HG03095 (cell line): ENCODE data around the gene MAD2L2.
A peak's percentile ranks its signal among the peaks of the same experiment; 100 is the strongest.

Experiments
- ATAC-seq: cut with Tn5 transposase; IDR thresholded peaks from one replicate; pipeline ENCODE4 v1.9.1; 2021; ENCODE audit warnings: moderate library complexity; ENCODE audit not compliant: unreplicated experiment

The MAD2L2 gene

GRCh38 chr1:11684070-11684469 lies 3.1 kb upstream of the MAD2L2 start:
- no peak for ATAC-seq

GRCh38 chr1:11682799-11683198 lies 1.9 kb upstream of the MAD2L2 start:
- ATAC-seq, result no peak

GRCh38 chr1:11682287-11682771 lies 1.4 kb upstream of the MAD2L2 start:
- ATAC-seq, result no peak

- ATAC-seq, result peak; percentile 14
Measured at GRCh38 chr1:11680270-11681070, 478 bp downstream of the MAD2L2 start.

GRCh38 chr1:11678442-11678841 lies 2.5 kb downstream of the MAD2L2 start:
- no peak for ATAC-seq

GRCh38 chr1:11676386-11677103 lies 4.4 kb downstream of the MAD2L2 start:
- no peak for ATAC-seq

GRCh38 chr1:11675325-11675724 lies 5.6 kb downstream of the MAD2L2 start:
- no peak for ATAC-seq

GRCh38 chr1:11674488-11674887 lies 6.5 kb downstream of the MAD2L2 start:
- no peak for ATAC-seq

- no peak for ATAC-seq
Measured at GRCh38 chr1:11673089-11673769, 7.7 kb downstream of the MAD2L2 start.

GRCh38 chr1:11671544-11672286 lies 9.2 kb downstream of the MAD2L2 start:
- ATAC-seq, result no peak

- no peak for ATAC-seq
Measured at GRCh38 chr1:11671205-11671543, 9.8 kb downstream of the MAD2L2 start.

GRCh38 chr1:11670747-11671146 lies 10.2 kb downstream of the MAD2L2 start:
- ATAC-seq, result no peak

- no peak for ATAC-seq
Measured at GRCh38 chr1:11668516-11668915, 12.4 kb downstream of the MAD2L2 start.

- peak; percentile 36 for ATAC-seq
Measured at GRCh38 chr1:11664336-11665065, 16.4 kb downstream of the MAD2L2 start.

- ATAC-seq, result no peak
Measured at GRCh38 chr1:11661103-11661502, 19.8 kb downstream of the MAD2L2 start.

GRCh38 chr1:11659748-11660147 lies 21.2 kb downstream of the MAD2L2 start:
- no peak for ATAC-seq

- ATAC-seq, result no peak
Measured at GRCh38 chr1:11658542-11658941, 22.4 kb downstream of the MAD2L2 start.

- no peak for ATAC-seq
Measured at GRCh38 chr1:11657654-11658053, 23.3 kb downstream of the MAD2L2 start.

GRCh38 chr1:11654939-11655808 lies 25.8 kb downstream of the MAD2L2 start:
- no peak for ATAC-seq
